Right atrium auricular region (tissue), 2 donors: Measurements from ENCODE around the gene WDR87. TPM values are rescaled to one million over a fixed set of nuclear protein-coding genes. Genes with fewer than 3 reads are reported as not detected.

ENCODE experiments used
- DNase-seq: peaks from one replicate; pipeline ENCODE4 v3.0.0-alpha.2; 2019; ENCODE audit warnings: low spot score
- H3K27ac ChIP-seq, 2 donors: fragments of 200-600 bp; sonication (generic); 1 replicate in 1 of 2; 2 replicates in 1 of 2; pipeline ENCODE4 v1.5.1; 2016 to 2019
- H3K27me3 ChIP-seq, 2 donors: fragments of 200-600 bp; sonication (generic); one replicate each; pipeline versions ENCODE4 v1.5.1 to v1.6.0; 2017 to 2019
- H3K36me3 ChIP-seq: fragments of 200-600 bp; sonication (generic); one replicate; pipeline ENCODE4 v1.5.1; 2016
- H3K4me1 ChIP-seq, 2 donors: fragments of 200-600 bp; sonication (generic); one replicate each; pipeline versions ENCODE4 v1.5.1 to v1.6.0; 2017 to 2019
- H3K4me3 ChIP-seq, 2 donors: fragments of 200-600 bp; sonication (generic); 1 replicate in 1 of 2; 2 replicates in 1 of 2; pipeline ENCODE4 v1.5.1; 2017 to 2019; ENCODE audit warnings: mild to moderate bottlenecking in 1 of 2, moderate library complexity in 1 of 2
- H3K9me3 ChIP-seq, 2 donors: fragments of 200-600 bp; sonication (generic); one replicate each; pipeline ENCODE4 v1.5.1; 2019
- CTCF ChIP-seq, 2 donors: fragments of 200-600 bp; sonication (generic); IDR thresholded peaks; one replicate each; pipeline ENCODE4 v1.5.1; 2019; ENCODE audit warnings: antibody characterized with exemption in 2 of 2
- total RNA-seq, 2 donors: library from RNA; depleted of rRNA; stranded (reverse); fragments of >200 nt; gene quantifications; one replicate each; pipeline ENCODE4 v1.1.0, GENCODE V29; 2016

Gene WDR87
- total RNA-seq, 2 donors from 2014 or later: not detected

GRCh38 chr19:37885392-37885791, 21.0 kb downstream of the WDR87 start:
- Histone ChIP-seq H3K9me3 (peaks cover 0 to 21% of the 10 kb centered on the region in 2 donors), H3K27me3 (no peaks in the 10 kb centered on the region), H3K36me3 (no peaks in the 10 kb centered on the region), H3K4me3 (no peak overlapping the region), H3K27ac (no peak overlapping the region), H3K4me1 (no peaks in the 10 kb centered on the region)
- no peak for DNase-seq
- no peak for TF ChIP-seq CTCF (IDR thresholded peaks at IDR 0.05)

GRCh38 chr19:37877147-37877546, 29.2 kb downstream of the WDR87 start:
- H3K36me3 ChIP-seq: no peaks in the 10 kb centered on the region
- H3K9me3 ChIP-seq: peaks cover 0 to 8% of the 10 kb centered on the region in 2 donors
- H3K27ac ChIP-seq: no peak overlapping the region
- H3K27me3 ChIP-seq: no peaks in the 10 kb centered on the region
- no peak for TF ChIP-seq CTCF (IDR thresholded peaks at IDR 0.05)
- H3K4me1 ChIP-seq: no peaks in the 10 kb centered on the region
- no peak overlapping the region for H3K4me3 ChIP-seq
- DNase-seq: no peak

- no peaks in the 10 kb centered on the region for H3K36me3 ChIP-seq
- H3K9me3 ChIP-seq: no peaks in the 10 kb centered on the region
- no peak for DNase-seq
- H3K4me1 ChIP-seq: no peaks in the 10 kb centered on the region
- no peaks in the 10 kb centered on the region for H3K27me3 ChIP-seq
- TF ChIP-seq CTCF (IDR thresholded peaks at IDR 0.05): no peak
- H3K4me3 ChIP-seq: no peak overlapping the region
- no peak overlapping the region for H3K27ac ChIP-seq
These were observed 30.4 kb downstream of the WDR87 start for GRCh38 chr19:37876032-37876431.

- no peaks in the 10 kb centered on the region for H3K36me3 ChIP-seq
- no peaks in the 10 kb centered on the region for H3K27me3 ChIP-seq
- H3K4me3 ChIP-seq: no peak overlapping the region
- H3K27ac ChIP-seq: no peak overlapping the region
- H3K4me1 ChIP-seq: no peaks in the 10 kb centered on the region
- H3K9me3 ChIP-seq: peaks cover 0 to 6% of the 10 kb centered on the region in 2 donors
- no peak for TF ChIP-seq CTCF (IDR thresholded peaks at IDR 0.05)
- no peak for DNase-seq
These were observed 31.6 kb downstream of the WDR87 start for GRCh38 chr19:37874784-37875183.

- no peak for DNase-seq
- H3K36me3 ChIP-seq: no peaks in the 10 kb centered on the region
- H3K27ac ChIP-seq: no peak overlapping the region
- no peaks in the 10 kb centered on the region for H3K27me3 ChIP-seq
- TF ChIP-seq CTCF (IDR thresholded peaks at IDR 0.05): no peak
- H3K4me3 ChIP-seq: no peak overlapping the region
- peaks cover 0 to 6% of the 10 kb centered on the region in 2 donors for H3K9me3 ChIP-seq
- H3K4me1 ChIP-seq: no peaks in the 10 kb centered on the region
These were observed 34.0 kb downstream of the WDR87 start for GRCh38 chr19:37872383-37872782.

GRCh38 chr19:37869766-37870340, 36.5 kb downstream of the WDR87 start:
- Histone ChIP-seq H3K4me1 (no peaks in the 10 kb centered on the region), H3K9me3 (peaks cover 0 to 6% of the 10 kb centered on the region in 2 donors)

More at GRCh38 chr19:37869766-37870340, 36.5 kb downstream of the WDR87 start:
- no peaks in the 10 kb centered on the region for H3K36me3 ChIP-seq
- DNase-seq: no peak
- H3K4me3 ChIP-seq: no peak overlapping the region
- H3K27me3 ChIP-seq: no peaks in the 10 kb centered on the region
- no peak for TF ChIP-seq CTCF (IDR thresholded peaks at IDR 0.05)
- no peak overlapping the region for H3K27ac ChIP-seq
